ENCODE data around the gene CAPN12.
"Not testable (repeated sequence)": the region's sequence is repeated elsewhere in the genome, so short reads cannot be mapped to it uniquely, and the experiment has no call there.

CAPN12 gene

GRCh38 chr19:38766276-38767047 is 22.2 kb upstream of the CAPN12 start:
- in situ Hi-C loops (cut with MboI; ENCODE audit: low sequenced_read_pairs, unreplicated experiment) = no loop called here
- no peak for TF ChIP-seq CTCF (IDR thresholded peaks at IDR 0.05; ENCODE audit: borderline replicate concordance, control extremely low read depth, extremely low read depth, insufficient read depth, missing control alignments)
- DNase-seq (ENCODE audit: low spot score) = no peak

- no peak for DNase-seq (ENCODE audit: low spot score)
- in situ Hi-C loops (cut with MboI; ENCODE audit: low sequenced_read_pairs, unreplicated experiment) = no loop called here
- TF ChIP-seq CTCF (IDR thresholded peaks at IDR 0.05; ENCODE audit: borderline replicate concordance, control extremely low read depth, extremely low read depth, insufficient read depth, missing control alignments) = no peak
These were observed 20.9 kb upstream of the CAPN12 start for GRCh38 chr19:38765214-38765613.

GRCh38 chr19:38763795-38764220 is 19.5 kb upstream of the CAPN12 start:
- DNase-seq (ENCODE audit: low spot score) = no peak
- in situ Hi-C loops (cut with MboI; ENCODE audit: low sequenced_read_pairs, unreplicated experiment) = no loop called here
- TF ChIP-seq CTCF (IDR thresholded peaks at IDR 0.05; ENCODE audit: borderline replicate concordance, control extremely low read depth, extremely low read depth, insufficient read depth, missing control alignments) = no peak

GRCh38 chr19:38761884-38762389 is 17.7 kb upstream of the CAPN12 start:
- DNase-seq (ENCODE audit: low spot score); in situ Hi-C loops (cut with MboI; ENCODE audit: low sequenced_read_pairs, unreplicated experiment): not testable (repeated sequence)

GRCh38 chr19:38760805-38761517 is 16.7 kb upstream of the CAPN12 start:
- in situ Hi-C loops (cut with MboI; ENCODE audit: low sequenced_read_pairs, unreplicated experiment); DNase-seq (ENCODE audit: low spot score): not testable (repeated sequence)

GRCh38 chr19:38759590-38760003 is 15.3 kb upstream of the CAPN12 start:
- no peak for TF ChIP-seq CTCF (IDR thresholded peaks at IDR 0.05; ENCODE audit: borderline replicate concordance, control extremely low read depth, extremely low read depth, insufficient read depth, missing control alignments)
- in situ Hi-C loops (cut with MboI; ENCODE audit: low sequenced_read_pairs, unreplicated experiment) = no loop called here

GRCh38 chr19:38754196-38754595 is 9.9 kb upstream of the CAPN12 start:
- in situ Hi-C loops (cut with MboI; ENCODE audit: low sequenced_read_pairs, unreplicated experiment) = not testable (repeated sequence)

More at GRCh38 chr19:38759590-38760003, 15.3 kb upstream of the CAPN12 start:
- no peak for DNase-seq (ENCODE audit: low spot score)

GRCh38 chr19:38753783-38754182 is 9.5 kb upstream of the CAPN12 start:
- in situ Hi-C loops (cut with MboI; ENCODE audit: low sequenced_read_pairs, unreplicated experiment) = not testable (repeated sequence)

More at GRCh38 chr19:38754196-38754595, 9.9 kb upstream of the CAPN12 start:
- DNase-seq (ENCODE audit: low spot score) = not testable (repeated sequence)

More at GRCh38 chr19:38753783-38754182, 9.5 kb upstream of the CAPN12 start:
- DNase-seq (ENCODE audit: low spot score) = not testable (repeated sequence)
